Fibroblast of mammary gland (primary cell): Measurements from ENCODE around the gene HSPA12B.

Experiments used
- DNase-seq: peaks from one replicate; pipeline ENCODE4 v3.0.0-alpha.2; 2010; ENCODE audit warnings: low read depth
- H3K4me3 ChIP-seq: 2 replicates; pipeline ENCODE4 v1.5.1; 2011; ENCODE audit warnings: low read depth, mild to moderate bottlenecking, low read length, moderate library complexity; ENCODE audit not compliant: control insufficient read depth
- TF ChIP-seq, protein P1 (sequence below): conservative IDR thresholded peaks from 2 replicates; pipeline ENCODE4 v1.5.1; 2011; ENCODE audit warnings: low read depth, low read length, inconsistent platforms; ENCODE audit not compliant: control insufficient read depth, insufficient read depth

The HSPA12B gene

DNA sequence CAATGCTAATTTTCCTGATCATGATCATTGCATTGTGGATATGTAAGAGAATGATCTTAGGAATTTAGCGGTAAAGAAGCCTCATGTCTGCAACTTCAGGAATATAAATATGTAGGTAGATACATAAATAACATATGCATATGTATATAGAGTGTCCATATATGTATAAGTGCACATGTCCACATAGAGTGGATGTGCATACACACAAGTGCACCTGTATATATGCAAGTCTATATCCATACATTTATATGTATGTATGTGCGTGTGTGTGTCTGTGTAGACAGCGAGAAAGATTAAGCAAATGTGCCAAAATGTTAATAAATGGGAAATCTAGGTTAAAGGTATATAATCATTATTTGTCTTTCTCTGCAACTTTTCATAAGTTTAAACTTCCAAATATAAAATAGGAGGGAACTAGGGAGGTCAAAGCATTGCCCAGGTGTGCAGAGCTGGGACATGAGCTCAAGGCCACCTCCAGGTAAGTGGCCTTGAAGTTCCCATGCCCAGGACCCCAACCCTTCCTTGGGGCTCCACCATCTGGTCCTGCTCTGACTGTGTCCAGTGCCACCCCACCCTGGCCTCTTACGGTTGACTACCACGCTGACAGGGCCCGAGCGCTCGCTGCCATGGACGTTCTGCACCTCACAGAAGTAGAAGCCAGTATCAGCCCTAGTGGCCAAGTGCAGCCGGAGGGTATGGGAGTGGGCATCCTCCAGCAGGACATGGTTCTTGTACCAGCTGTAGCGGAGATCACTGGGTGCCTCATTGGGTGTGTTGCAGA lies 29.7 kb upstream of the HSPA12B start:
- no peak for DNase-seq
- TF ChIP-seq, protein P1, sequence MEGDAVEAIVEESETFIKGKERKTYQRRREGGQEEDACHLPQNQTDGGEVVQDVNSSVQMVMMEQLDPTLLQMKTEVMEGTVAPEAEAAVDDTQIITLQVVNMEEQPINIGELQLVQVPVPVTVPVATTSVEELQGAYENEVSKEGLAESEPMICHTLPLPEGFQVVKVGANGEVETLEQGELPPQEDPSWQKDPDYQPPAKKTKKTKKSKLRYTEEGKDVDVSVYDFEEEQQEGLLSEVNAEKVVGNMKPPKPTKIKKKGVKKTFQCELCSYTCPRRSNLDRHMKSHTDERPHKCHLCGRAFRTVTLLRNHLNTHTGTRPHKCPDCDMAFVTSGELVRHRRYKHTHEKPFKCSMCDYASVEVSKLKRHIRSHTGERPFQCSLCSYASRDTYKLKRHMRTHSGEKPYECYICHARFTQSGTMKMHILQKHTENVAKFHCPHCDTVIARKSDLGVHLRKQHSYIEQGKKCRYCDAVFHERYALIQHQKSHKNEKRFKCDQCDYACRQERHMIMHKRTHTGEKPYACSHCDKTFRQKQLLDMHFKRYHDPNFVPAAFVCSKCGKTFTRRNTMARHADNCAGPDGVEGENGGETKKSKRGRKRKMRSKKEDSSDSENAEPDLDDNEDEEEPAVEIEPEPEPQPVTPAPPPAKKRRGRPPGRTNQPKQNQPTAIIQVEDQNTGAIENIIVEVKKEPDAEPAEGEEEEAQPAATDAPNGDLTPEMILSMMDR = no peak
- no peak overlapping the region for H3K4me3 ChIP-seq

DNA sequence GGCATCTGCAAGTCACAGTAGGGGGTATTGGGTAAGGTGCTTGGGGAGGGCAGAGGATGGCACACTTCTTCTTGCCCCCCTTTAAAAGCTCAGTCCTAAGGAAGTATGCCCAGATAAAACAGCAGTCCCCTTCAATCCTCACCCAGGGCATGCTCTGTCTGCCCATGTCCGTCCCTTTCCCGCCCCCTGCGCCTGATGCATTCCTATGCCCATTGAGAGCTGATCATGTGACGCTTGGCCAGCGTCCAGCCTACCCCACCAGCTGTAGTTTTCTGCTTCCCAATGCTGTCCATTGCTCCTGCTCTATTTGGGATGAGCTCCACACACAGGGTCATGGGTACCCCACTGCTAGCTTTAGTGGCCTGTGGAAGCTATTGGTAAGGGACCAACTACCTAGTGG lies 28.4 kb upstream of the HSPA12B start:
- DNase-seq = no peak
- no peak overlapping the region for H3K4me3 ChIP-seq
- TF ChIP-seq, protein P1 = no peak

DNA sequence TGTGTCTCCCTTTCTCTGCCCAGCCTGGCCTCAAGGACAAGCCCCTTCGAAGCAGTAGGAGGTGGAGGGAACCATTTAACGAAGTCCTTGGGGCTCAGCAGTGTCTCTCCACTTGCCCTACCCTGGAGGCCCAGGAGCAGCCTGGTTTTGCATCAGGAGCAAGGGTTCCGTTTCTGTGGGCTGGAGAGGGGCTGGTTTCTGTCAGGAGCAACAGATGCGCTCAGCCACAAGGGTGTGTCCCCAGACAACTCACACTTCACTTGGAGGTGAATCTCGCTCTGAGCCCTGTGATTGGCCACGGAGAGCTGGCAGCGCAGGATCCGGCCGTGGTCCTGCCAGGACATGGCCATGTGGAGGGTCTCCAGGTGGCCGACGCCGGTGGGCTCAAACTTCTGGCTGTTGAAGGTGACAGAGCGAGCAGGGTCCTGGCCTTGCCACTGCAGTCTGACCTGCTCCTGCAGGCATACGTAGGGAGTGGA lies 27.0 kb upstream of the HSPA12B start:
- H3K4me3 ChIP-seq = no peak overlapping the region
- TF ChIP-seq, protein P1 = no peak
- no peak for DNase-seq

DNA sequence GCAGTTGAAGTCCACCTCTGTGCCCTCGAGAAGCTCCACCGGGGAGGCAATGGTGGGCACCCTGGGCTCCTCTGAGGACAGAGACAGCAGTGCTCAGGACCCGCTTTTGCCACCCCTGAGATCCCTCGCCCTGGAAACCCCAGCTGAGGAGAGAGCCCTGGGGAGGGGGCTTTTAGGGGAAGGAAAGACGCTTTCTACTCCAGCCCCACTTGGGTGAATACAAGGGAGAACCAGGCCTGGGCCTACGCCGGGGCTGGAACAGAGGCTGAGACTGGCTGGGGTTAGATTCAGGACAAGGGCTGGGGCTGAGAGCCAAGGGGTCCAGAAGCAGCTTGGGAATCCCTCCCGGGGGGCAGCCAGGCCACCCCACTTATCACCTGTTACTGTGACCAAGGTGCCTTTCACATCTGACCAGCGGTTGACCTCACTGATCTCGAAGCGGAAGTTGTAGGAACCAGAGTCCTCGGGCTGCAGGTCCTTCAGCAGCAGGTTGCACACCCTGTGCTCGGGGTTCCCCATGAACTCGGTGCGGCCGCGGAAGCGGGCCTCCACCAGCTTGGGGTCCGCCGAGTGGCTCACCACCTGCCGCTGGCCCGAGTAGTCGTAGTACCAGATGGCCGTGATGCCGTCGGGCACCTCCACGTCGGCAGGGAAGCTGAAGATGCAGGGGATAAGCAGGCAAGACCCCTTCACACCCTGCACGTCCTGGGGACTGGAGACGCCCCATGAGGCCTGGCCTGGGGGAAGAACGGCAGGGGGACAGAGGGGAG lies 26.3 kb upstream of the HSPA12B start:
- TF ChIP-seq, protein P1 = no peak
- no peak for DNase-seq
- no peak overlapping the region for H3K4me3 ChIP-seq

DNA sequence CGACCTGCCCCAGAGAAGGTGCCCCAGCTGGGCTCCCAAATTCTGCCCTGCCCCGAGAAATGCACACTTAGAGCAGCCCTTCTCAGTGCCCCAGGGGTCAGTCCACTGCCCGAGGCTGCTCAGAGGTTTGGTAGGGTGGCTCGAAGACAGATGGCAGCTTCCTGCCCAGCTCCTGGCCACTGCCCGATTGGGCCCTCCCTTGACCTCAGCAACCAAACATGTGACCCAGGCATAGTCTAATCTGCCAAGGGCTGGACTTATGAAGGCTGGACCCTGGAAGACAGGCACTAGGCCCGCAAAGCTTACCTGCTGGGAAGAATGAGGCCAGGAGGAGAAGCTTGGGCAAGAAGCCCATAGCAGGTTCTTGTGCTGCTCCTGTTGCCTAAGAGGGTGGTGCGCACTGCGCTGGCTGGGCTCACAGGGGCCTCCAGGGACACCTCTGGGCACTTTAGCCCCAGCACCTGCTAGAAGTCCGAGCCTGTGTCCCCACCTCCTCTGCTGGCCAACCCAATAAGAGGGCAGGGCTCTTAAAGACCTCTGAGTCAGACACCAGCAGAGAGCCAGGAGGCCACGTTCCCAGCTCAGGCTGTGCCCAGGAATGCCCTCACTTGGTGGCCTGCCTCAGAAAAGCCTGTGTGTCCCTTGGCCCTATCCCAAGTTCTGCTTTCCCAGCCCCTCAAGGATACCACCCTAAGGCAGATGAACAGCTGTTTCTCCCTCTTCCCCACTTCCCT lies 25.5 kb upstream of the HSPA12B start:
- TF ChIP-seq, protein P1 = no peak
- no peak overlapping the region for H3K4me3 ChIP-seq
- DNase-seq = peak; percentile 30

DNA sequence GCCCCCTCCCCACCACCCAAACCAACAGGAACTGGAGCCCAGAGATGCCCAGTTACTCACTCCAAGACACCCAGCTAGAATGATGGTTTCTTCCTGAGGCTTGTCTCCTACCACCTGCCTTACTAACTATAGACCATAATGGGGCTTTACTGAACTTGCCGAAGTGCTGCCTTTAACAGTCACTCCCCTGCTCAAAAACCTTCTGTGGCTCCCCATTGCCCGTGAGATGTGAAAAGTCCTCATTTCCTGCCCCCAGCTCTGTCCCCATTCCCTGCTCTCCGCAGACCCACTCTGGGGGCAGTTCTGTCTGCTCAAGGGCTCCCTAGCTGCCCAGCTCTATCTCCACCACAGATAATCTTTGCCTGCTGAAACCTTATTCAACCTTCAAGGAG lies 25.0 kb upstream of the HSPA12B start:
- DNase-seq = no peak
- TF ChIP-seq, protein P1 = no peak
- no peak overlapping the region for H3K4me3 ChIP-seq
